Thyroid gland (tissue), 4 donors: ENCODE measurements around the gene PLXNA1. TPM values are rescaled to one million over a fixed set of nuclear protein-coding genes. Genes with fewer than 3 reads are reported as not detected.

Experiments
- DNase-seq, 2 donors: peaks; one replicate each; pipeline ENCODE4 v3.0.0-alpha.2; 2019
- H3K27ac ChIP-seq, 3 donors: fragments of 200-600 bp; sonication (generic); 1 replicate in 2 of 3; 2 replicates in 1 of 3; pipeline ENCODE4 v1.5.1; 2016 to 2019; ENCODE audit warnings: mild to moderate bottlenecking in 1 of 3, moderate library complexity in 1 of 3
- H3K27me3 ChIP-seq: fragments of 200-600 bp; sonication (generic); one replicate; pipeline ENCODE4 v1.5.1; 2019
- H3K36me3 ChIP-seq, 2 donors: fragments of 200-600 bp; sonication (generic); one replicate each; pipeline ENCODE4 v1.5.1; 2016 to 2019
- H3K4me1 ChIP-seq, 2 donors: fragments of 200-600 bp; sonication (generic); one replicate each; pipeline ENCODE4 v1.5.1; 2017 to 2019
- H3K4me3 ChIP-seq, 3 donors: fragments of 200-600 bp; sonication (generic); replicated peaks in 1 of 3; 1 replicate in 2 of 3; 2 replicates in 1 of 3; pipeline ENCODE4 v1.5.1; 2016; ENCODE audit warnings: mild to moderate bottlenecking in 1 of 3
- H3K9me3 ChIP-seq: fragments of 200-600 bp; sonication (generic); one replicate; pipeline ENCODE4 v1.5.1; 2017
- POLR2A ChIP-seq, 2 donors: fragments of 450-650 bp; IDR thresholded peaks; one replicate each; pipeline ENCODE4 v1.6.1; 2017; ENCODE audit warnings: antibody characterized with exemption in 2 of 2, mild to moderate bottlenecking in 2 of 2, moderate library complexity in 1 of 2
- whole genome bisulfite sequencing, 2 donors: methylation state at CpG; one replicate each; pipeline ENCODE4 v1.1.5; 2017; 5-methylcytosine and 5-hydroxymethylcytosine counted together
- intact Hi-C: fragments of 100-400 bp; cut with DNase I; formaldehyde crosslinking; loops from one replicate; pipeline ENCODE4 v1.15.1; 2023
- total RNA-seq, 4 donors: library from RNA; depleted of rRNA; stranded (reverse); fragments of >200 nt; gene quantifications; one replicate each; pipeline ENCODE4 v1.2.3, GENCODE V29; 2016
- TF ChIP-seq, protein P1 (sequence below), 6 experiments: fragments of 200-600 bp in 3 of 6; fragments of 450-650 bp in 3 of 6; sonication (generic) in 3 of 6; IDR thresholded peaks; one replicate each; pipeline ENCODE4 v1.5.1; 2016 to 2019; ENCODE audit warnings: antibody characterized with exemption in 6 of 6, mild to moderate bottlenecking in 2 of 6, inconsistent platforms in 1 of 6, moderate library complexity in 1 of 6

The PLXNA1 gene
- total RNA-seq, 4 donors from 2014 or later = 16.0 to 28.0 (median 22.8) TPM

DNA sequence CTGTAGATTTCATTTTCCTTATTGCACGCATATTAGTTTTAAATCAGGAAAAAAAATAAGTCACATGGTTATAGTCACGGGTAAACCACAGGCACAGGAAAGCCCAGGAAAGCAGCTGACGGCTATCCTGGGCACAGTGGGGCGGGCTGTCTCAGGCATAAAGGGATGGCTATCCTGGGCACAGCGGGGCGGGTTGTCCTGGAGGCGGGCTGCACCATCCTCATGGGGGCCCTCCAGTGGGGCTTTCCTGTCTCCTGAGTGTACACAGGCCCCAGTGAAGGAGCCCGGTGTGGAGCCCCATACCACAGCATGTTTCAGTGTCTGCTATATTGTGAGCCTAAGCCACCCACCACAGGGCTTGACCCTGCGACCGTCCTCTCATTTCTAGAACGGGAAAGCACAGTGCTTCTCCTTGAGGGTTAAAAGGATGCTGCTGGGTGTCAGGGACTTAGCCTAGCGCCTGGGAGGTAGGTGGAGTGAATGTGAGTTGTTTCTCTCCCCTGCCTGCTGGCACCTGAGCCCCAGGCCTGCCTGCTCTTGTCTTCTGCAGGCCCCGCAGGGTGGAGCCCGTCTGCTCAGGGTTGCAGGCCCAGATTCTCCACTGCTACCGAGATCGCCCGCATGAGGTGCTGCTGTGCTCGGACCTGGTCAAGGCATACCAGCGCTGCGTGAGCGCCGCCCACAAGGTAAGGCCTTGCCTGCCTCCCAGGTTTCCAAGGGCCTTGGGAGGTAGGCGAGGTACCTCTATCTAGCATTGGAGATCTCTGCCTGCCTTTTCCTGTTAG is 25.9 kb upstream of the PLXNA1 start:
- DNase-seq = no peak
- WGBS, 2 donors = 88 to 92% methylated on average over 19 to 20 of the region's 23 CpGs
- H3K4me3 ChIP-seq = no peak overlapping the region
- intact Hi-C loops = no loop called here
- H3K27me3 ChIP-seq = no peaks in the 10 kb centered on the region
- H3K36me3 ChIP-seq = no peaks in the 10 kb centered on the region
- TF ChIP-seq POLR2A (IDR thresholded peaks at IDR 0.05) = no peak
- TF ChIP-seq, protein P1, sequence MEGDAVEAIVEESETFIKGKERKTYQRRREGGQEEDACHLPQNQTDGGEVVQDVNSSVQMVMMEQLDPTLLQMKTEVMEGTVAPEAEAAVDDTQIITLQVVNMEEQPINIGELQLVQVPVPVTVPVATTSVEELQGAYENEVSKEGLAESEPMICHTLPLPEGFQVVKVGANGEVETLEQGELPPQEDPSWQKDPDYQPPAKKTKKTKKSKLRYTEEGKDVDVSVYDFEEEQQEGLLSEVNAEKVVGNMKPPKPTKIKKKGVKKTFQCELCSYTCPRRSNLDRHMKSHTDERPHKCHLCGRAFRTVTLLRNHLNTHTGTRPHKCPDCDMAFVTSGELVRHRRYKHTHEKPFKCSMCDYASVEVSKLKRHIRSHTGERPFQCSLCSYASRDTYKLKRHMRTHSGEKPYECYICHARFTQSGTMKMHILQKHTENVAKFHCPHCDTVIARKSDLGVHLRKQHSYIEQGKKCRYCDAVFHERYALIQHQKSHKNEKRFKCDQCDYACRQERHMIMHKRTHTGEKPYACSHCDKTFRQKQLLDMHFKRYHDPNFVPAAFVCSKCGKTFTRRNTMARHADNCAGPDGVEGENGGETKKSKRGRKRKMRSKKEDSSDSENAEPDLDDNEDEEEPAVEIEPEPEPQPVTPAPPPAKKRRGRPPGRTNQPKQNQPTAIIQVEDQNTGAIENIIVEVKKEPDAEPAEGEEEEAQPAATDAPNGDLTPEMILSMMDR (IDR thresholded peaks at IDR 0.05) = no peak
- H3K27ac ChIP-seq = no peak overlapping the region
- H3K4me1 ChIP-seq = peaks cover 0 to 19% of the 10 kb centered on the region in 2 donors
- H3K9me3 ChIP-seq = no peaks in the 10 kb centered on the region

DNA sequence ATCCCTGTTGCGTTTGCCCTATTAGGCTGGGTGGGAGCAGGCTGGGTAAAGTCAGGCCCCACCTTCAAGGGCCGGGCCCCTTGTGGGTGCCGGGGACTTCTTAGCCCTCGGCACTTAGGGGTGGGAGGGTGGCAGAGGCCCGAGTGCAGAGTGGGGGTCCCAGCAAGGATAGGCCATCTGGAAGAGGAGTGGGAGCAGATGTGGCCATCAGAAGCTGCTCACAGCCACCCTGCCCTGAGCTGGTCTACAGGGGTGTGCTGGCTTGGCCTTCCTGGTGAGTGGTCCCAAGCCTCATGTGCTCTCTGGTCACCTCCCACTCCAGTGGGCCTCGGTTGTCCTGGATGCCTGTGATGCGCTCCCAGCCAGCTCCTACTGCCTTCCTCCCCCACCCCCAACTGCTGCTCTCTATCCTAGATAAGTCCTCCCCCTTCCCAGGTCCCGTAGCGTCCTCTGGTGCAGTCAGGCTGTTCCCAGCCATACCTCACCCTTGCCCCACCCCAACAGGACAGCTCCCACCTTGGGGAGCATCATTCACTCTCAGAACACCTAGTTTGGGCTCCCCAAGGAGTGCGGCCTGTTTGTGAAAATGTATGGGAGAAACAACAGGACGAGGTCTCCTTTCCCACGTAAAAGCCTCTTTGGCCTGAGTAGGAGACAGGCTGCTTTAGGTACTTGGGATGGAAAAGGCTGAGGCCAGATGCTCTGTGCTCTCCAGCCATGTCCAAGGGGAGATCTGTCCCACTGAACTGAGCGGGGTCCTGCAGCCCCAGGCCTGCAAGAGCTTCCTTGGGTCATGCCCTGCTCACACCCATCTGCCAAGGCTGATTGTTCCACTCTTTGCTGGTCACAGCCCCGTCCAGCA is 24.9 kb upstream of the PLXNA1 start:
- 97 to 98% methylated on average over 13 to 14 of the region's 14 CpGs for WGBS, 2 donors
- Histone ChIP-seq H3K36me3 (no peaks in the 10 kb centered on the region), H3K4me3 (no peak overlapping the region), H3K27ac (no peak overlapping the region), H3K4me1 (peaks cover 0 to 22% of the 10 kb centered on the region in 2 donors), H3K9me3 (no peaks in the 10 kb centered on the region), H3K27me3 (no peaks in the 10 kb centered on the region)
- no peak for DNase-seq
- intact Hi-C loops = no loop called here
- TF ChIP-seq, protein P1 (IDR thresholded peaks at IDR 0.05) = no peak
- TF ChIP-seq POLR2A (IDR thresholded peaks at IDR 0.05) = no peak

DNA sequence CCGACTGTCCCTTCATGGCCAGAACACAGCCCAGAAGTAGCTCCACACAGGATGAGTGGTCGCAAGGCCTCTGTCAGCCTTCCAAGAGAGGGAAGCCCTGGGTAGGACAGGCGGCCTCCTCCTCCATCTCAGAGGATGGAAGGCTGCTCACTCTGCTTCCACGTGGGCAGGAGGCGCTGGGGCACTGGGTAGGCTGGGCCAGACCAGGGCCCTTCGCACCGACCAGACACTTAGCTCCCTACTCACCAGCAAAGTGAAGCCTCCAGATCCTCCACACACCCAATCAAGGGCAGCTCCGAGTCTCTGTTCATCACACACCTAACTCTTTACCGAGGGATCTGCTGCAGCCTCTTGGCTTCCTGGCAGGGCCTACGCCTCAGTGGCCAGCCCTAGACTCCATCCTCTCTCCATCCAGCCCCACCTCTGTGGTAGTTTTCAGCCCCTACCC is 24.3 kb upstream of the PLXNA1 start:
- Histone ChIP-seq H3K36me3 (no peaks in the 10 kb centered on the region), H3K27ac (no peak overlapping the region), H3K9me3 (no peaks in the 10 kb centered on the region), H3K27me3 (no peaks in the 10 kb centered on the region), H3K4me3 (no peak overlapping the region), H3K4me1 (peaks cover 0 to 22% of the 10 kb centered on the region in 2 donors)
- TF ChIP-seq POLR2A (IDR thresholded peaks at IDR 0.05) = no peak
- TF ChIP-seq, protein P1 (IDR thresholded peaks at IDR 0.05) = no peak
- WGBS, 2 donors = 83 to 87% methylated on average over 6 to 10 of the region's 10 CpGs
- intact Hi-C loops = no loop called here
- DNase-seq = no peak

DNA sequence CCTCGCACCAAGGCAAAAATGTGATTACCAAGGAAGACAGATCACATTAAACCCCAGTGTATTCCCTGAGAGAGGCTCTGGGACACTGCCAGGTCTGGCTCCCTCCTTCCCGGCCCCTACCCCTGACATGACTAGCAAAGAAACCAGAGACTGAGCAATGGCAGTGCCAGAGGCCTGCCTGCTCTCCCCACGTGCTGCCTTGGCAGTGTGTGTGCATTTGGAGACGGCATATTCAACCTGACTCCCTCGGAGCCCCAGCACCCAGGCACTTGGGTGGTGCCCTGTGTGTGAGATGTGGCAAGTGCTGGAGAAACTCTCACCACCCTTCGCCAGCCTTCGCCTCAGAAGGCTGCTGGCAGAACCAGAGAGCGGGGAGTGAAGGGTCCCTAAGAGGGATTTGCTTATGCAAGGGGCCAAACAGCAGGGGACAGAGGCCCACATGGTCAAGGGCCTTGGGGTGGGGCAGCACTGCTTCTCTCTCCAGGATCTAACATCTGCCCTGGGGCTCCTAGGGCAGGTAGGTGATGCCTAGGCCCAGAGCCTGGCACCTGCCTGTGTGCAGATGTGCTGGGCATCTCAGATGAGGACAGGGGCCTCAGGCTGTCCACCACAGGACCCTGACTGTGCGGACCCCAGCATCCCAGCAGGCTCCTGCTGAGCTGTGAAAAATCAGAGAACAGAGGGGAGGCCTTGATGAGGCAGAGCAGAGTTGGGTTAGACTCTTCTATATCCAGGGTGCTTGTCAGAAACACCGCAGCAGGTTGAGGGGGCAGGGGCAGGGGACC is 23.6 kb upstream of the PLXNA1 start:
- intact Hi-C loops = no loop called here
- WGBS, 2 donors = 85 to 90% methylated on average over 9 to 10 of the region's 10 CpGs
- Histone ChIP-seq H3K9me3 (no peaks in the 10 kb centered on the region), H3K4me1 (peaks cover 0 to 22% of the 10 kb centered on the region in 2 donors), H3K36me3 (no peaks in the 10 kb centered on the region), H3K27me3 (no peaks in the 10 kb centered on the region), H3K4me3 (no peak overlapping the region), H3K27ac (no peak overlapping the region)
- DNase-seq = no peak
- no peak for TF ChIP-seq POLR2A (IDR thresholded peaks at IDR 0.05)
- TF ChIP-seq, protein P1 (IDR thresholded peaks at IDR 0.05) = no peak
